Inferior parietal cortex (tissue), 1 donor: ENCODE results near the gene NFYA.

Experiments
- DNase-seq: peaks from one replicate; pipeline ENCODE4 v3.0.0-alpha.2; 2016; ENCODE audit errors: extremely low spot score

The NFYA gene

GRCh38 chr6:41073203-41073967 lies 611 bp downstream of the NFYA start:
- DNase-seq: peak; percentile 62

GRCh38 chr6:41073968-41074691 lies 1.4 kb downstream of the NFYA start:
- peak; percentile 26 for DNase-seq

GRCh38 chr6:41074692-41075436 lies 2.1 kb downstream of the NFYA start:
- no peak for DNase-seq

GRCh38 chr6:41075651-41076626 lies 3.2 kb downstream of the NFYA start:
- DNase-seq: no peak

GRCh38 chr6:41077536-41077935 lies 4.8 kb downstream of the NFYA start:
- DNase-seq: no peak

- DNase-seq: no peak
Observed at GRCh38 chr6:41078101-41078500, 5.3 kb downstream of the NFYA start.

GRCh38 chr6:41079080-41079479 lies 6.3 kb downstream of the NFYA start:
- no peak for DNase-seq

- no peak for DNase-seq
Observed at GRCh38 chr6:41080621-41081020, 7.8 kb downstream of the NFYA start.

GRCh38 chr6:41083072-41083471 lies 10.3 kb downstream of the NFYA start:
- DNase-seq: no peak

GRCh38 chr6:41085182-41085581 lies 12.4 kb downstream of the NFYA start:
- no peak for DNase-seq

- DNase-seq: no peak
Observed at GRCh38 chr6:41088451-41088850, 15.7 kb downstream of the NFYA start.

- DNase-seq: no peak
Observed at GRCh38 chr6:41090841-41091761, 18.3 kb downstream of the NFYA start.

GRCh38 chr6:41092421-41093140 lies 19.8 kb downstream of the NFYA start:
- no peak for DNase-seq

- no peak for DNase-seq
Observed at GRCh38 chr6:41093729-41094128, 21.0 kb downstream of the NFYA start.

- DNase-seq: no peak
Observed at GRCh38 chr6:41097467-41098090, 24.8 kb downstream of the NFYA start.

GRCh38 chr6:41098366-41098765 lies 25.6 kb downstream of the NFYA start:
- no peak for DNase-seq

GRCh38 chr6:41100871-41101287 lies 28.1 kb downstream of the NFYA start:
- DNase-seq: no peak

GRCh38 chr6:41103847-41104246 lies 31.1 kb downstream of the NFYA start:
- DNase-seq: no peak

- no peak for DNase-seq
Observed at GRCh38 chr6:41111017-41111416, 38.2 kb downstream of the NFYA start.
